Measurements from ENCODE around the gene JAM3. TPM values are rescaled to one million over a fixed set of nuclear protein-coding genes. Genes with fewer than 3 reads are reported as not detected.

The JAM3 gene
- total and polyA plus RNA-seq, 2 of the 13 experiments (the other 11 are each of a cell fraction or from before 2014, with no cell fraction given), result 0.98 to 2.8 TPM

DNA sequence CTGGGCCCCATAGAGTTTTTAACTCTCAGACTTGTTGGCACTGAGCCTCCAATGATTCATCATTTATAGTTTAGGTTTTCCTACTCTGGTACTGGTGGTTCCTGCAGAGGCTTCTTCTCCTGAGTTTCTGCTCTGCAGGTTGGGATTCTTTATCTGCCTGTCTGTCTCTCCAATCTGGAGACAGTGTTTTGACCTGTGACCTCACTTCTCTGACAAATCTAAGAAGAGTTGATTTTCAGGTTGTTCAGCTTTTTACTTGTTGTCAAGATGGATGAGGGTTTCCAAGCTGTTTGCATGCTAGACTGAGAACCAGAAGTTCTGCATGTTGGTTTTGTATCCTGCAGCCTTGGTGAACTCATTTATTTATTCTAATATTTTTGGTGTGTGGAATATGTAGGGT is 63.9 kb downstream of the JAM3 start:
- Histone ChIP-seq H3K36me3 (replicated peaks in 1 of 2; ENCODE audit: control insufficient read depth in 1 of 2, insufficient read depth in 2 of 2, low read length in 2 of 2) (no peaks in the 10 kb centered on the region), H4K20me1 (ENCODE audit: insufficient read depth, low read length) (no peaks in the 10 kb centered on the region), H3K4me2 (ENCODE audit: low read depth, low read length) (no peak overlapping the region), H3K4me1 (ENCODE audit: insufficient read depth, low read length) (no peaks in the 10 kb centered on the region), H3K27ac (ENCODE audit: extremely low read length, insufficient read depth, low read length) (no peak overlapping the region), H2AFZ (ENCODE audit: low read length) (no peak overlapping the region), H3K4me3 (replicated peaks in 1 of 3; ENCODE audit: insufficient read depth in 1 of 3, low read depth in 2 of 3, low read length in 3 of 3) (no peak overlapping the region), H3K27me3 (ENCODE audit: control insufficient read depth in 1 of 2, insufficient read depth in 2 of 2, low read length in 2 of 2) (no peaks in the 10 kb centered on the region), H3K79me2 (ENCODE audit: insufficient read depth, low read length) (no peaks in the 10 kb centered on the region), H3K9me3 (ENCODE audit: low read length) (peaks cover 9% of the 10 kb centered on the region; the same call in 1 of the 2 replicates), H3K9ac (ENCODE audit: insufficient read depth, low read depth, low read length) (no peak overlapping the region)
- intact Hi-C loops (cut with micrococcal nuclease; ENCODE audit: unreplicated experiment), result no loop called here
- POLR2A ChIA-PET, result no interaction called here
- BruUV-seq (replicated peaks), result no TSS peak
- ATAC-seq (no peak), FAIRE-seq (no peak), DNase-seq (ENCODE audit: low spot score) (no peak)
- in situ Hi-C loops (cut with HindIII; ENCODE audit: extremely low pct_ligation_motif_present, low pct_unique_long_range_greater_than_20kb), result no loop called here
- CTCF ChIA-PET (ENCODE audit: low intra/inter-chr PET ratio, low total read pairs), result no interaction called here
- TF ChIP-seq ZFP36L2 (CRISPR knock-in tag; IDR thresholded peaks at IDR 0.05) (no peak), PHF5A (CRISPR knock-in tag; IDR thresholded peaks at IDR 0.05; ENCODE audit: low read depth, unreplicated experiment) (no peak), EP300 (IDR thresholded peaks at IDR 0.05; ENCODE audit: low read depth in 2 of 2, low read length in 2 of 2) (no peak), EP300 (CRISPR knock-in tag; IDR thresholded peaks at IDR 0.05; ENCODE audit: borderline replicate concordance) (no peak), HOXA9 (CRISPR knock-in tag; IDR thresholded peaks at IDR 0.05; ENCODE audit: borderline replicate concordance) (no peak), ZNF160 (CRISPR knock-in tag; IDR thresholded peaks at IDR 0.05) (no peak), ELF4 (CRISPR knock-in tag; IDR thresholded peaks at IDR 0.05; ENCODE audit: borderline replicate concordance) (no peak), ZNF234 (CRISPR knock-in tag; conservative IDR thresholded peaks at IDR 0.05) (no peak), ZFYVE20 (CRISPR knock-in tag; IDR thresholded peaks at IDR 0.05; ENCODE audit: borderline replicate concordance, low read depth) (no peak), HNF4G (IDR thresholded peaks at IDR 0.05; ENCODE audit: borderline replicate concordance, low read depth, low read length) (no peak), HNF4G (CRISPR knock-in tag; IDR thresholded peaks at IDR 0.05; ENCODE audit: borderline replicate concordance, low read depth) (no peak), ZNF546 (CRISPR knock-in tag; conservative IDR thresholded peaks at IDR 0.05) (no peak)
- TF ChIP-seq, protein P1, sequence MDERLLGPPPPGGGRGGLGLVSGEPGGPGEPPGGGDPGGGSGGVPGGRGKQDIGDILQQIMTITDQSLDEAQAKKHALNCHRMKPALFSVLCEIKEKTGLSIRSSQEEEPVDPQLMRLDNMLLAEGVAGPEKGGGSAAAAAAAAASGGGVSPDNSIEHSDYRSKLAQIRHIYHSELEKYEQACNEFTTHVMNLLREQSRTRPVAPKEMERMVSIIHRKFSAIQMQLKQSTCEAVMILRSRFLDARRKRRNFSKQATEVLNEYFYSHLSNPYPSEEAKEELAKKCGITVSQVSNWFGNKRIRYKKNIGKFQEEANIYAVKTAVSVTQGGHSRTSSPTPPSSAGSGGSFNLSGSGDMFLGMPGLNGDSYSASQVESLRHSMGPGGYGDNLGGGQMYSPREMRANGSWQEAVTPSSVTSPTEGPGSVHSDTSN (CRISPR knock-in tag; IDR thresholded peaks at IDR 0.05), result no peak
- TF ChIP-seq, protein P2, sequence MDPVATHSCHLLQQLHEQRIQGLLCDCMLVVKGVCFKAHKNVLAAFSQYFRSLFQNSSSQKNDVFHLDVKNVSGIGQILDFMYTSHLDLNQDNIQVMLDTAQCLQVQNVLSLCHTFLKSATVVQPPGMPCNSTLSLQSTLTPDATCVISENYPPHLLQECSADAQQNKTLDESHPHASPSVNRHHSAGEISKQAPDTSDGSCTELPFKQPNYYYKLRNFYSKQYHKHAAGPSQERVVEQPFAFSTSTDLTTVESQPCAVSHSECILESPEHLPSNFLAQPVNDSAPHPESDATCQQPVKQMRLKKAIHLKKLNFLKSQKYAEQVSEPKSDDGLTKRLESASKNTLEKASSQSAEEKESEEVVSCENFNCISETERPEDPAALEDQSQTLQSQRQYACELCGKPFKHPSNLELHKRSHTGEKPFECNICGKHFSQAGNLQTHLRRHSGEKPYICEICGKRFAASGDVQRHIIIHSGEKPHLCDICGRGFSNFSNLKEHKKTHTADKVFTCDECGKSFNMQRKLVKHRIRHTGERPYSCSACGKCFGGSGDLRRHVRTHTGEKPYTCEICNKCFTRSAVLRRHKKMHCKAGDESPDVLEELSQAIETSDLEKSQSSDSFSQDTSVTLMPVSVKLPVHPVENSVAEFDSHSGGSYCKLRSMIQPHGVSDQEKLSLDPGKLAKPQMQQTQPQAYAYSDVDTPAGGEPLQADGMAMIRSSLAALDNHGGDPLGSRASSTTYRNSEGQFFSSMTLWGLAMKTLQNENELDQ (CRISPR knock-in tag; IDR thresholded peaks at IDR 0.05; ENCODE audit: borderline replicate concordance), result no peak
- TF ChIP-seq, protein P3, sequence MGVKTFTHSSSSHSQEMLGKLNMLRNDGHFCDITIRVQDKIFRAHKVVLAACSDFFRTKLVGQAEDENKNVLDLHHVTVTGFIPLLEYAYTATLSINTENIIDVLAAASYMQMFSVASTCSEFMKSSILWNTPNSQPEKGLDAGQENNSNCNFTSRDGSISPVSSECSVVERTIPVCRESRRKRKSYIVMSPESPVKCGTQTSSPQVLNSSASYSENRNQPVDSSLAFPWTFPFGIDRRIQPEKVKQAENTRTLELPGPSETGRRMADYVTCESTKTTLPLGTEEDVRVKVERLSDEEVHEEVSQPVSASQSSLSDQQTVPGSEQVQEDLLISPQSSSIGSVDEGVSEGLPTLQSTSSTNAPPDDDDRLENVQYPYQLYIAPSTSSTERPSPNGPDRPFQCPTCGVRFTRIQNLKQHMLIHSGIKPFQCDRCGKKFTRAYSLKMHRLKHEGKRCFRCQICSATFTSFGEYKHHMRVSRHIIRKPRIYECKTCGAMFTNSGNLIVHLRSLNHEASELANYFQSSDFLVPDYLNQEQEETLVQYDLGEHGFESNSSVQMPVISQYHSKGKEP (CRISPR knock-in tag; IDR thresholded peaks at IDR 0.05), result no peak
- TF ChIP-seq, protein P4, sequence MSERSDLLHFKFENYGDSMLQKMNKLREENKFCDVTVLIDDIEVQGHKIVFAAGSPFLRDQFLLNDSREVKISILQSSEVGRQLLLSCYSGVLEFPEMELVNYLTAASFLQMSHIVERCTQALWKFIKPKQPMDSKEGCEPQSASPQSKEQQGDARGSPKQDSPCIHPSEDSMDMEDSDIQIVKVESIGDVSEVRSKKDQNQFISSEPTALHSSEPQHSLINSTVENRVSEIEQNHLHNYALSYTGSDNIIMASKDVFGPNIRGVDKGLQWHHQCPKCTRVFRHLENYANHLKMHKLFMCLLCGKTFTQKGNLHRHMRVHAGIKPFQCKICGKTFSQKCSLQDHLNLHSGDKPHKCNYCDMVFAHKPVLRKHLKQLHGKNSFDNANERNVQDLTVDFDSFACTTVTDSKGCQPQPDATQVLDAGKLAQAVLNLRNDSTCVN (CRISPR knock-in tag; IDR thresholded peaks at IDR 0.05; ENCODE audit: borderline replicate concordance), result no peak
- TF ChIP-seq, protein P5, sequence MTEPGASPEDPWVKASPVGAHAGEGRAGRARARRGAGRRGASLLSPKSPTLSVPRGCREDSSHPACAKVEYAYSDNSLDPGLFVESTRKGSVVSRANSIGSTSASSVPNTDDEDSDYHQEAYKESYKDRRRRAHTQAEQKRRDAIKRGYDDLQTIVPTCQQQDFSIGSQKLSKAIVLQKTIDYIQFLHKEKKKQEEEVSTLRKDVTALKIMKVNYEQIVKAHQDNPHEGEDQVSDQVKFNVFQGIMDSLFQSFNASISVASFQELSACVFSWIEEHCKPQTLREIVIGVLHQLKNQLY (CRISPR knock-in tag; IDR thresholded peaks at IDR 0.05), result no peak
